HepG2 (cell line): Measurements from ENCODE around the gene BBIP1. TPM values are rescaled to one million over a fixed set of nuclear protein-coding genes. Genes with fewer than 3 reads are reported as not detected.

Source experiments
- ATAC-seq: fragments of 200-7000 bp; cut with Tn5 transposase; 3 replicates; pipeline ENCODE4 v1.9.1; 2020; ENCODE audit warnings: mild to moderate bottlenecking, moderate library complexity
- BruUV-seq: library from RNA; stranded (reverse); fragments of 400-500 nt; replicated peaks from 2 replicates; lab custom pipeline; 2021; lab: Mats Ljungman, UMichigan
- CTCF ChIA-PET: fragments of 300-600 bp; formaldehyde crosslinking; extraction: SDS; loops from one replicate; lab custom pipeline; 2021; ENCODE audit warnings: low total read pairs, inconsistent platforms, low intra/inter-chr PET ratio; lab: Yijun Ruan, JAX
- POLR2A ChIA-PET: fragments of 350-600 bp; sonication (Branson Sonifier 250); formaldehyde crosslinking; loops from one replicate; lab custom pipeline; 2020; ENCODE audit warnings: antibody characterized with exemption, inconsistent platforms; lab: Yijun Ruan, JAX
- DNase-seq: peaks from one replicate; pipeline ENCODE4 v3.0.0-alpha.2; 2015; ENCODE audit warnings: low spot score
- FAIRE-seq: peaks from 3 replicates; lab custom pipeline; 2011; peaks lifted over from hg19 to GRCh38; lab: Jason Lieb, UNC
- H2AFZ ChIP-seq: one replicate; pipeline ENCODE4 v1.6.1; 2011; ENCODE audit warnings: low read length, inconsistent platforms
- H3K27ac ChIP-seq: fragments of 300-600 bp; 3 replicates; pipeline ENCODE4 v1.8.0; 2011; ENCODE audit warnings: mixed run types, mild to moderate bottlenecking, mixed read lengths, low read length, inconsistent platforms; ENCODE audit not compliant: insufficient read depth; ENCODE audit errors: extremely low read length
- H3K27me3 ChIP-seq, 2 experiments: fragments of 200-600 bp in 1 of 2; 2 replicates in 1 of 2; 3 replicates in 1 of 2; pipeline versions ENCODE4 v1.6.0 to v1.8.0; 2011; ENCODE audit warnings: low read length in 2 of 2, mild to moderate bottlenecking in 2 of 2, moderate library complexity in 2 of 2, inconsistent platforms in 1 of 2; ENCODE audit not compliant: insufficient read depth in 2 of 2, control insufficient read depth in 1 of 2
- H3K36me3 ChIP-seq, 2 experiments: fragments of 200-600 bp in 1 of 2; replicated peaks in 1 of 2; 2 replicates in 1 of 2; 3 replicates in 1 of 2; pipeline versions ENCODE4 v1.5.1 to v1.8.0; 2011; ENCODE audit warnings: low read length in 2 of 2, inconsistent platforms in 1 of 2; ENCODE audit not compliant: insufficient read depth in 2 of 2, control insufficient read depth in 1 of 2
- H3K4me1 ChIP-seq: 2 replicates; pipeline ENCODE4 v1.5.1; 2012; ENCODE audit warnings: low read length, inconsistent platforms; ENCODE audit not compliant: insufficient read depth
- H3K4me2 ChIP-seq: 2 replicates; pipeline ENCODE4 v1.6.0; 2011; ENCODE audit warnings: low read depth, low read length, inconsistent platforms
- H3K4me3 ChIP-seq, 3 experiments: fragments of 200-600 bp in 1 of 3; sonication (generic), shearing (Covaris generic) in 1 of 3; replicated peaks in 1 of 3; 2 replicates each; pipeline ENCODE4 v1.5.1; 2011 to 2016; ENCODE audit warnings: low read length in 3 of 3, inconsistent platforms in 2 of 3, low read depth in 2 of 3, mild to moderate bottlenecking in 2 of 3, control low read depth in 1 of 3, mixed read lengths in 1 of 3; ENCODE audit not compliant: insufficient read depth in 1 of 3
- H3K79me2 ChIP-seq: one replicate; pipeline ENCODE4 v1.6.1; 2011; ENCODE audit warnings: low read length, inconsistent platforms; ENCODE audit not compliant: insufficient read depth
- H3K9ac ChIP-seq: 2 replicates; pipeline ENCODE4 v1.6.0; 2011; ENCODE audit warnings: mild to moderate bottlenecking, low read depth, low read length, inconsistent platforms; ENCODE audit not compliant: insufficient read depth
- H3K9me3 ChIP-seq: 2 replicates; pipeline ENCODE4 v1.5.1; 2012; ENCODE audit warnings: mild to moderate bottlenecking, low read length
- H4K20me1 ChIP-seq: 2 replicates; pipeline ENCODE4 v1.6.0; 2011; ENCODE audit warnings: inconsistent platforms, mild to moderate bottlenecking, low read length, moderate library complexity; ENCODE audit not compliant: insufficient read depth
- KLF6 ChIP-seq: IDR thresholded peaks from 2 replicates; pipeline ENCODE4 v1.8.0; 2016; ENCODE audit warnings: missing biosample characterization, missing genetic modification reagents
- WGBS: methylation state at CpG from one replicate; pipeline ENCODE4 v1.1.6; 2017; ENCODE audit warnings: low lambda C conversion rate; 5-methylcytosine and 5-hydroxymethylcytosine counted together
- in situ Hi-C: cut with HindIII; loops from 2 replicates; pipeline ENCODE4 v1.10.0; 2017; ENCODE audit warnings: low pct_unique_long_range_greater_than_20kb; ENCODE audit not compliant: extremely low pct_ligation_motif_present
- intact Hi-C: fragments of 100-400 bp; cut with micrococcal nuclease; formaldehyde crosslinking; loops from one replicate; pipeline ENCODE4 v1.10.0; 2022; ENCODE audit not compliant: unreplicated experiment
- polyA plus RNA-seq, 8 experiments: library from polyadenylated mRNA; depleted of rRNA in 3 of 8; stranded (reverse) in 7 of 8; unstranded in 1 of 8; fragments of >200 nt; fragmentation: Illumina TruSeq in 4 of 8; extraction: Trizol in 4 of 8; gene quantifications; 2 replicates each; pipeline versions ENCODE4 v1.2.1 to v1.2.3, GENCODE V29; 2011 to 2016; ENCODE audit warnings: low read depth in 4 of 8, missing spikeins in 1 of 8, mixed read lengths in 1 of 8; ENCODE audit not compliant: insufficient read depth in 1 of 8
- total RNA-seq, 5 experiments: library from RNA; depleted of rRNA; stranded (reverse); fragments of >200 nt; fragmentation: Illumina TruSeq; extraction: Trizol; gene quantifications; 2 replicates each; pipeline ENCODE4 v1.2.3, GENCODE V29; 2016; ENCODE audit warnings: low read depth in 1 of 5
- TF ChIP-seq, protein P1 (sequence below): sonication (generic); formaldehyde crosslinking; IDR thresholded peaks from 2 replicates; pipeline ENCODE4 v1.5.0; 2020; ENCODE audit warnings: mild to moderate bottlenecking, missing genetic modification reagents, moderate library complexity
- TF ChIP-seq, protein P2 (sequence below): sonication (generic); formaldehyde crosslinking; conservative IDR thresholded peaks from 2 replicates; pipeline ENCODE4 v1.4.0; 2020; ENCODE audit warnings: mild to moderate bottlenecking, missing genetic modification reagents, moderate library complexity

The BBIP1 gene
- total and polyA plus RNA-seq, 2 of the 13 experiments (the other 11 are each of a cell fraction or from before 2014, with no cell fraction given), result 18.3 to 24.1 TPM

DNA sequence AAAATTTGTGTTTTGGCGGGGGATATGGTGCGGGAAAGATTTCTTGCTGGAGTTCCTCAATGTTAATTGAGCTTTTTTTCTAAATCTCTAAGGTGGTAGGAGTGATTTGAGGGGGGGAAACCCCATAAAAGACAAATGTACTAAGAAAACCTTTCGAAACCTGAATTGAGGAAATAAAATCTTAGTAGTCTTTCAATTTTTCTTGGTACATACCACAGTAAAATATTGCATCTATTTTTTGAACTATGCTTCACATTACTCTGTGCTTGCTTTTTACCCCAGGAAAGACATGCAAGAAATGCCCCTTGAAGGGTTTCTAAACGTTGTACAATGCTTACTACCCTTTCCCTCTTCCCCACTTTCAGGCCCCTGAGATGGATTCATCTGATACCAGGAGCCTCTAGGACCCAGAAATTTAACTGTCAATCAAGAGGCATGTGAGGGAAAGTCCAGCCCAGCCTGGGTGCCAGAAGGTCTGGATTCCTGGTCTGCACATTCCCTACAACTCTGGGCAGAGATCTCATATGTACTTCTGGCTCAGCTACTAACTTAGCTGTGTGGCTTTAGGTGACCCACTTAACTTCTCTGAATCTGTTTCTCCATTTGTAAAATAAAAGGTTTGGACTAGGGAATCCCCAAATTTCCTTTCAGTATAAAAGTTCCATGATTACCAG lies 53.0 kb downstream of the BBIP1 start (continued):
- no peak for TF ChIP-seq KLF6 (CRISPR knock-in tag)

DNA sequence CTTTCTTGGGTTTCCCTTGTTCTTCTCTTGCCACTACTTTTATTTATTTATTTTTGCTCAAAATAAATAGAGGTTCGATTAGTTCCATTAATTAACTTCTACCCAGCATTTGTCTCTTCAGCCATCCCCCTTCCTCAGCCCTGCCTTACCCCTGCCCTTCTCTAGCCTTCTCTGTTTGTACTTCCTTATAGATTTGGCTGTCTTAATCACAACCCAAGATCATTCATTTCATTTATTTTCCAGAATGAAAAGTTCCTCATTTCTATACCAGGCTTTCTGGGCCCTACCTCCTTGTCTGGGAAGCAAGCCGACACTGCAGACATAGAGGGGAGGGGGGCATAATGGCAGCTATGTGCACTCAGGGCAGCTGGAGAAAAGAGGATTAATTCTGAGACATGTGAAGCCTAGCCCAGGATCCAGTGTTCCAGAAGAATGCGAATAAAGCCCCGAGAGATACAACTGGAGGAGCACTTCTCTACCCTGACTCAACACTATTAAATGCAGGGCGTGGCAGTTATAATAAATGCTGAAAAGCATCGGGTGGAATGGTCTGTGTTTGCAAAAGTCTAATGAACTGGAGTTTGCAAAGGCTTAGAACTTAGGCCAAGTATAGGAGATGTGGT lies 53.7 kb downstream of the BBIP1 start:
- H3K79me2 ChIP-seq, result no peaks in the 10 kb centered on the region
- intact Hi-C loops (no loop called here), in situ Hi-C loops (no loop called here)
- FAIRE-seq (no peak), ATAC-seq (no peak), DNase-seq (no peak)
- H3K27me3 ChIP-seq, result no peaks in the 10 kb centered on the region
- WGBS, result 33% methylated on average over 6 of the region's 6 CpGs
- TF ChIP-seq, protein P1, sequence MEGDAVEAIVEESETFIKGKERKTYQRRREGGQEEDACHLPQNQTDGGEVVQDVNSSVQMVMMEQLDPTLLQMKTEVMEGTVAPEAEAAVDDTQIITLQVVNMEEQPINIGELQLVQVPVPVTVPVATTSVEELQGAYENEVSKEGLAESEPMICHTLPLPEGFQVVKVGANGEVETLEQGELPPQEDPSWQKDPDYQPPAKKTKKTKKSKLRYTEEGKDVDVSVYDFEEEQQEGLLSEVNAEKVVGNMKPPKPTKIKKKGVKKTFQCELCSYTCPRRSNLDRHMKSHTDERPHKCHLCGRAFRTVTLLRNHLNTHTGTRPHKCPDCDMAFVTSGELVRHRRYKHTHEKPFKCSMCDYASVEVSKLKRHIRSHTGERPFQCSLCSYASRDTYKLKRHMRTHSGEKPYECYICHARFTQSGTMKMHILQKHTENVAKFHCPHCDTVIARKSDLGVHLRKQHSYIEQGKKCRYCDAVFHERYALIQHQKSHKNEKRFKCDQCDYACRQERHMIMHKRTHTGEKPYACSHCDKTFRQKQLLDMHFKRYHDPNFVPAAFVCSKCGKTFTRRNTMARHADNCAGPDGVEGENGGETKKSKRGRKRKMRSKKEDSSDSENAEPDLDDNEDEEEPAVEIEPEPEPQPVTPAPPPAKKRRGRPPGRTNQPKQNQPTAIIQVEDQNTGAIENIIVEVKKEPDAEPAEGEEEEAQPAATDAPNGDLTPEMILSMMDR (CRISPR knock-in tag), result no peak
- TF ChIP-seq, protein P2, sequence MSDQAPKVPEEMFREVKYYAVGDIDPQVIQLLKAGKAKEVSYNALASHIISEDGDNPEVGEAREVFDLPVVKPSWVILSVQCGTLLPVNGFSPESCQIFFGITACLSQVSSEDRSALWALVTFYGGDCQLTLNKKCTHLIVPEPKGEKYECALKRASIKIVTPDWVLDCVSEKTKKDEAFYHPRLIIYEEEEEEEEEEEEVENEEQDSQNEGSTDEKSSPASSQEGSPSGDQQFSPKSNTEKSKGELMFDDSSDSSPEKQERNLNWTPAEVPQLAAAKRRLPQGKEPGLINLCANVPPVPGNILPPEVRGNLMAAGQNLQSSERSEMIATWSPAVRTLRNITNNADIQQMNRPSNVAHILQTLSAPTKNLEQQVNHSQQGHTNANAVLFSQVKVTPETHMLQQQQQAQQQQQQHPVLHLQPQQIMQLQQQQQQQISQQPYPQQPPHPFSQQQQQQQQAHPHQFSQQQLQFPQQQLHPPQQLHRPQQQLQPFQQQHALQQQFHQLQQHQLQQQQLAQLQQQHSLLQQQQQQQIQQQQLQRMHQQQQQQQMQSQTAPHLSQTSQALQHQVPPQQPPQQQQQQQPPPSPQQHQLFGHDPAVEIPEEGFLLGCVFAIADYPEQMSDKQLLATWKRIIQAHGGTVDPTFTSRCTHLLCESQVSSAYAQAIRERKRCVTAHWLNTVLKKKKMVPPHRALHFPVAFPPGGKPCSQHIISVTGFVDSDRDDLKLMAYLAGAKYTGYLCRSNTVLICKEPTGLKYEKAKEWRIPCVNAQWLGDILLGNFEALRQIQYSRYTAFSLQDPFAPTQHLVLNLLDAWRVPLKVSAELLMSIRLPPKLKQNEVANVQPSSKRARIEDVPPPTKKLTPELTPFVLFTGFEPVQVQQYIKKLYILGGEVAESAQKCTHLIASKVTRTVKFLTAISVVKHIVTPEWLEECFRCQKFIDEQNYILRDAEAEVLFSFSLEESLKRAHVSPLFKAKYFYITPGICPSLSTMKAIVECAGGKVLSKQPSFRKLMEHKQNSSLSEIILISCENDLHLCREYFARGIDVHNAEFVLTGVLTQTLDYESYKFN (CRISPR knock-in tag), result 0 out of 2 replicates have a peak, but pooled peaks have one; percentile 3
- peak overlapping the region in 2 of 3 experiments; percentile 44 to 54; a peak in 2 of 6 replicates for H3K4me3 ChIP-seq
- no peaks in the 10 kb centered on the region for H3K9me3 ChIP-seq
- H2AFZ ChIP-seq, result peak overlapping the region; percentile 89
- H3K36me3 ChIP-seq, result no peaks in the 10 kb centered on the region
- H3K9ac ChIP-seq, result peak overlapping the region; percentile 48
- peak overlapping the region; percentile 69 for H3K4me2 ChIP-seq
- H3K27ac ChIP-seq, result no peak overlapping the region
- POLR2A ChIA-PET, result interaction anchor here (0.9 to 1.3 kb wide), 2 partner anchors 19 to 29 kb away, joined by 4 read pairs; no protein-coding TSS in a partner anchor
- H4K20me1 ChIP-seq, result no peaks in the 10 kb centered on the region
- CTCF ChIA-PET, result no interaction called here
- no TSS peak for BruUV-seq
- peaks cover 54% of the 10 kb centered on the region for H3K4me1 ChIP-seq
